Measurements from ENCODE around the gene TOB2. TPM values are rescaled to one million over a fixed set of nuclear protein-coding genes. Genes with fewer than 3 reads are reported as not detected.

Gene TOB2
- total and polyA plus RNA-seq, 7 experiments from 2014 or later = 8.2 to 37.8 (median 25.0) TPM

DNA sequence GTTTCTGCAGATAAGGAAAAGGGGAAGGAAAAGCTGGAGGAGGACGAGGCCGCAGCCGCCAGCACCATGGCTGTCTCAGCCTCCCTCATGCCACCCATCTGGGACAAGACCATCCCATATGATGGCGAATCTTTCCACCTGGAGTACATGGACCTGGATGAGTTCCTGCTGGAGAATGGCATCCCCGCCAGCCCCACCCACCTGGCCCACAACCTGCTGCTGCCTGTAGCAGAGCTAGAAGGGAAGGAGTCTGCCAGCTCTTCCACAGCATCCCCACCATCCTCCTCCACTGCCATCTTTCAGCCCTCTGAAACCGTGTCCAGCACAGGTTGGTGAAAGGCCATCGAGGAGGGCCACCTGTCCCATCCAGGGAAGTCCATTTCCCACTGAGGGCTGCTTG, 59.3 kb downstream of the TOB2 start:
- H3K4me1 ChIP-seq (ENCODE audit: control insufficient read depth in 2 of 2, insufficient read depth in 2 of 2, low read length in 2 of 2) = peaks cover 4 to 7% of the 10 kb centered on the region in 2 donors
- Mint-ChIP-seq H3K27ac (no peak overlapping the region), H3K9me3 (no peaks in the 10 kb centered on the region), H3K27me3 (no peaks in the 10 kb centered on the region), H3K36me3 (peaks cover 0 to 19% (median 6%) of the 10 kb centered on the region in 5 donors), H3K4me1 (peaks cover 2 to 22% (median 16%) of the 10 kb centered on the region in 7 donors), H3K4me3 (no peak overlapping the region)
- no peaks in the 10 kb centered on the region for H3K27me3 ChIP-seq (ENCODE audit: control insufficient read depth in 2 of 2, insufficient read depth in 2 of 2, low read length in 2 of 2)
- no peaks in the 10 kb centered on the region for H3K9me3 ChIP-seq (ENCODE audit: control insufficient read depth in 2 of 3, low read length in 3 of 3)
- ChIA-PET CTCF (no interaction called here), POLR2A (no interaction called here)
- no peak for ATAC-seq
- intact Hi-C loops (cut with micrococcal nuclease) = loop anchor here in 1 of 2 donors (10.0 kb wide), 1 partner anchor 1627 kb away; the partner anchor contains the start of gene PACSIN2
- H3K36me3 ChIP-seq (ENCODE audit: control insufficient read depth in 2 of 3, insufficient read depth in 3 of 3, low read length in 3 of 3) = peaks cover 0 to 23% (median 0%) of the 10 kb centered on the region in 3 experiments
- no peak overlapping the region for H3K4me3 ChIP-seq (ENCODE audit: low read length)
- no peak for DNase-seq
- H3K27ac ChIP-seq (ENCODE audit: low read depth, low read length) = no peak overlapping the region

GRCh38 chr22:41384128-41384527, 62.5 kb downstream of the TOB2 start:
- peaks cover 5 to 14% of the 10 kb centered on the region in 2 donors for H3K4me1 ChIP-seq (ENCODE audit: control insufficient read depth in 2 of 2, insufficient read depth in 2 of 2, low read length in 2 of 2)
- H3K36me3 Mint-ChIP-seq = peaks cover 0 to 4% (median 0%) of the 10 kb centered on the region in 5 donors
- ChIA-PET POLR2A (no interaction called here), CTCF (no interaction called here)
- peak overlapping the region in 3 of 9 donors; percentile 4 to 80 (median 45) for H3K27ac Mint-ChIP-seq
- DNase-seq (no peak), ATAC-seq (no peak)
- peaks cover 0 to 15% (median 0%) of the 10 kb centered on the region in 3 experiments for H3K36me3 ChIP-seq (ENCODE audit: control insufficient read depth in 2 of 3, insufficient read depth in 3 of 3, low read length in 3 of 3)
- H3K27ac ChIP-seq (ENCODE audit: low read depth, low read length) = peak overlapping the region; percentile 9
- H3K4me1 Mint-ChIP-seq = peaks cover 5 to 29% (median 19%) of the 10 kb centered on the region in 7 donors
- H3K27me3 ChIP-seq (ENCODE audit: control insufficient read depth in 2 of 2, insufficient read depth in 2 of 2, low read length in 2 of 2) = no peaks in the 10 kb centered on the region
- intact Hi-C loops (cut with micrococcal nuclease) = loop anchor here (5.0 to 10.0 kb wide), 2 partner anchors 292 to 1631 kb away; partner anchors contain the start of genes EP300 (in 1 of the 2) and PACSIN2 (in 1 of the 2)
- no peaks in the 10 kb centered on the region for H3K9me3 ChIP-seq (ENCODE audit: control insufficient read depth in 2 of 3, low read length in 3 of 3)
- no peaks in the 10 kb centered on the region for H3K9me3 Mint-ChIP-seq
- H3K4me3 ChIP-seq (ENCODE audit: low read length) = no peak overlapping the region
- H3K4me3 Mint-ChIP-seq = peak overlapping the region in 8 of 10 donors; percentile 4 to 96 (median 45)
- H3K27me3 Mint-ChIP-seq = no peaks in the 10 kb centered on the region

Other genes with a start within 250 kb of the TOB2 start
- gene L3MBTL2, start 241.5 kb downstream of the TOB2 start, total RNA-seq = 10 to 100 TPM; 31.6 to 45.9 (median 43.3) TPM
- 10 to 100 TPM; 31.8 to 42.3 TPM for gene L3MBTL2, start 241.5 kb downstream of the TOB2 start, polyA plus RNA-seq
- gene CHADL, start 205.9 kb downstream of the TOB2 start, total RNA-seq = 1 to 10 TPM in 2 of 5 experiments, under 1 TPM in 3; 0.31 to 1.8 (median 0.94) TPM
- under 1 TPM; 0.60 to 0.89 TPM for gene CHADL, start 205.9 kb downstream of the TOB2 start, polyA plus RNA-seq
- 100 to 1,000 TPM in 1 of 5 experiments, 10 to 100 TPM in 4; 60.7 to 122 (median 72.4) TPM for gene RANGAP1, start 160.6 kb downstream of the TOB2 start, total RNA-seq
- 10 to 100 TPM; 22.8 to 40.6 TPM for gene RANGAP1, start 160.6 kb downstream of the TOB2 start, polyA plus RNA-seq
- 10 to 100 TPM; 36.9 to 65.9 (median 42.7) TPM for gene ZC3H7B, start 145.3 kb downstream of the TOB2 start, total RNA-seq
- 1 to 10 TPM; 1.7 to 2.7 TPM for gene ZC3H7B, start 145.3 kb downstream of the TOB2 start, polyA plus RNA-seq
- 1 to 10 TPM; 3.8 to 8.4 (median 6.2) TPM for gene TEF, start 64.9 kb downstream of the TOB2 start, total RNA-seq
- 1 to 10 TPM; 3.5 to 6.4 TPM for gene TEF, start 64.9 kb downstream of the TOB2 start, polyA plus RNA-seq
- 10 to 100 TPM; 27.8 to 63.9 (median 36.0) TPM for gene PHF5A, start 21.9 kb upstream of the TOB2 start, total RNA-seq
- 10 to 100 TPM; 22.4 to 25.8 TPM for gene PHF5A, start 21.9 kb upstream of the TOB2 start, polyA plus RNA-seq
- 10 to 100 TPM; 64.5 to 84.8 (median 70.3) TPM for gene ACO2, start 22.3 kb upstream of the TOB2 start, total RNA-seq
- 100 to 1,000 TPM in 1 of 2 donors, 10 to 100 TPM in 1; 60.5 to 101 TPM for gene ACO2, start 22.3 kb upstream of the TOB2 start, polyA plus RNA-seq
- gene POLR3H, start 97.7 kb upstream of the TOB2 start, total RNA-seq = 10 to 100 TPM; 21.7 to 59.6 (median 28.5) TPM
- 10 to 100 TPM; 24.2 to 32.2 TPM for gene POLR3H, start 97.7 kb upstream of the TOB2 start, polyA plus RNA-seq
- gene CSDC2, start 114.2 kb upstream of the TOB2 start, total RNA-seq = not detected
- not detected for gene CSDC2, start 114.2 kb upstream of the TOB2 start, polyA plus RNA-seq
- 10 to 100 TPM; 22.5 to 34.3 (median 26.9) TPM for gene PMM1, start 143.0 kb upstream of the TOB2 start, total RNA-seq
- 10 to 100 TPM; 40.7 to 42.8 TPM for gene PMM1, start 143.0 kb upstream of the TOB2 start, polyA plus RNA-seq
- gene DESI1, start 174.2 kb upstream of the TOB2 start, total RNA-seq = 10 to 100 TPM; 17.4 to 45.7 (median 24.5) TPM
- gene DESI1, start 174.2 kb upstream of the TOB2 start, polyA plus RNA-seq = 10 to 100 TPM; 10.9 to 14.4 TPM
- 100 to 1,000 TPM; 139 to 270 (median 160) TPM for gene XRCC6, start 174.5 kb upstream of the TOB2 start, total RNA-seq
- gene XRCC6, start 174.5 kb upstream of the TOB2 start, polyA plus RNA-seq = 100 to 1,000 TPM; 458 to 542 TPM
- 100 to 1,000 TPM; 117 to 180 (median 122) TPM for gene SNU13, start 242.1 kb upstream of the TOB2 start, total RNA-seq
- 100 to 1,000 TPM; 283 to 295 TPM for gene SNU13, start 242.1 kb upstream of the TOB2 start, polyA plus RNA-seq